GM12874 (cell line): ENCODE results near the gene FOXM1.

ENCODE experiments used
- CTCF ChIP-seq: IDR thresholded peaks from 2 replicates; pipeline ENCODE4 v1.5.1; 2011; ENCODE audit warnings: low read depth, mild to moderate bottlenecking, control low read depth, low read length, moderate library complexity; ENCODE audit not compliant: insufficient read depth

FOXM1 gene

GRCh38 chr12:2833810-2834209 lies 43.2 kb downstream of the FOXM1 start:
- no peak for TF ChIP-seq CTCF

- no peak for TF ChIP-seq CTCF
These were observed 43.6 kb downstream of the FOXM1 start for GRCh38 chr12:2833327-2833726.

DNA sequence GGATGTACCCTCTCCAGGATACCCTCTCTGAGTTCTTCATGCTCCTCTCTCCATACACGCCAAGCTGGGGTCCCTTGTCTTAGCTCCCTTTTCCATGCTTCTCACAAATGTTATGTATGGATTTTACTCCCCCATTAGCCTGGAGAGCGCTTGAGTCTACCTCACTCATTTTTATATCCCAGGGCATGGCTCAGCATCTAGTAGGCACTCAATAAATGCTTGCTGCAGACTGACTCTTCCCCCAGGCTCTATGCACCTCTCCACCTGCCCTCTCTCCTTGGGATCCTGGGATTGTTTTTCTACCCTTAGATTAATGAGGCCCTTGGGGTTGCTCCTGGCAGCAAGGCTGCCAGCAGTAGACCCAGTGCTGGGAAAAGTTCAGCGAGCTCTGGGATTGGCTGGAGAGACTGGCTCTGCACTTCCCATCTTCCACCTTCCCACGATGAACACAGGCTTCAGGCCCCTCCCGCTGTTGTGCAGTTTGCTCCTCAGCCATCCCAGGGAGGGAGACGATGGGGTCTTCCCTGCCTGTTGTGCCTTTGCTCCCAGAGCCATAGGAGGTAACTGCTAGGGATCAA lies 44.3 kb downstream of the FOXM1 start:
- TF ChIP-seq CTCF = no peak

DNA sequence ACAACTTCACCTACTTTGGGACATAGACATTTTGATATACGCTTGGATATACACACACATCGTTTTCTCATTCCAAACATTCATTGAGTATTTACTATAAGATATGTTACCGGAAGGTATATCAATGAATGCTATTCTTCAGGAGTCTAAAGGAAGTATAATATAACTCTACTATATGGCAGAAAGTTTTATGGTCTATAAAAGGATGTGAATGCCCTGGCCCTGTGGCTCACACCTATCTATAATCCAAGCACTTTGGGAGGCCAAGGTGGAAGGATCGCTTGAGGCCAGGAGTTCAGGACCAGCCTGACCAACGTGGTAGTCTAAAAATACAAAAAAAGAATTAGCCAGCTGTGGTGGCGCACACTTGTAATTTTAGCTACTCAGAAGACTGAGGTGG lies 47.7 kb downstream of the FOXM1 start:
- no peak for TF ChIP-seq CTCF

GRCh38 chr12:2826721-2827515 lies 50.1 kb downstream of the FOXM1 start:
- TF ChIP-seq CTCF = no peak

- TF ChIP-seq CTCF = no peak
These were observed 50.9 kb downstream of the FOXM1 start for GRCh38 chr12:2826036-2826435.

- TF ChIP-seq CTCF = no peak
These were observed 51.8 kb downstream of the FOXM1 start for GRCh38 chr12:2825132-2825531.
